HG03108 (cell line): ENCODE data around the gene BOD1L1.
A peak's percentile ranks its signal among the peaks of the same experiment; 100 is the strongest.

Experiments used
- ATAC-seq: cut with Tn5 transposase; IDR thresholded peaks from one replicate; pipeline ENCODE4 v1.9.1; 2021; ENCODE audit warnings: moderate library complexity; ENCODE audit not compliant: unreplicated experiment

The BOD1L1 gene

DNA sequence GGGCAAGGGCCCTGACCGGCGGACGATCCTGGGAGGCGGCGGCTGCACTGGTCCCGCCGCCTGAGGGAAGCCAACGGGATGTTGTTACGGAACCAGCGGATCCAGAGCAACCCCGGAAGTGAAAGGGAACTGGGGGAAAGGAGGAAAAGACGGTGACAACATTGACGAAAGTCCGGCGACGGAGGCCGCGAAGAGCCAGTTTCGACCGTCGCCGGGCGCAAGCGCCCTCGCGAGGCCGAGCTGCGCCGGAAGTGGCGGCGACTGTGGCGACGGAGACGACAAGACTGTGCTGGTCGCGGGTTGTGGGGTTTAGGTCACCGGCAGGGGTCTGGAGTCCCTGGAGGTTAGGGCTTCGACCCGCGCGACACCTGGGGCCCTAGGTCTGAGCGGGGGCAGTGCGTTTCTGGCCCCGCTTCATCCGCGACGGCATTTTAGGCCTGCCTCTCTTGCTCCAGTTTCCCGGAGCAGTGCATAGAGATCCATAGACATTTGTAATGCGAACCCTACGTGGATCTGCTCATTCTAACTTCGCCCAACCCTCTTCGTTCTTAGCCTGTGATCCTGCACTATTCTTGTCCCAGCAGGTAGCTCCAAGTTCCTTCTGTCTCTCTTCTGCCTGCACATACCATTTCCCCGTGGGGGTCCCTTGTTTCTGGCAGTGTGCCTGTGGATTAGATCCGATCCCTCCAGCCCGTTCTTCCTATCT, at the start of gene BOD1L1:
Gene BOD1L1 (minus strand): TSS at position 120 of the 706 bp plus-strand sequence. CDS start 138 bp downstream, outside the sequence.
- peak; percentile 94 for ATAC-seq

DNA sequence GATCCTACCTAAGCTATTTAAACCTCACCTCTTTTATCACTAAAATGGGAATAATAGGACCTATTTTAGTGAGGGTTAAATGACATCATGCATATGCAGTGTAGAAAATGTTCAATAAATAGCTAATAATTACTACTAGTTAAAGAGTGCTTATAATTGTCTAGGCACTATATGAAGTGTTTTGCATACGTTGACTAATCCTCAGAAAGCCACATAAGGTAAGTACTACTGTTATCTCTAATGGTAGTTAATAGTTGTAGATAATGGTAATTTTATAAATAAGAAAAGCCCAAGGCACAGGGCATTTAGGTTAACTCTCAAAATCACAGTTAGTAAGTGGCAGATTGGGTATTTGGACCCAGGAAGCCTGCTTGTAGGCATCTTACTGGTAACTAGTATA, 47.4 kb upstream of the BOD1L1 start:
- no peak for ATAC-seq

DNA sequence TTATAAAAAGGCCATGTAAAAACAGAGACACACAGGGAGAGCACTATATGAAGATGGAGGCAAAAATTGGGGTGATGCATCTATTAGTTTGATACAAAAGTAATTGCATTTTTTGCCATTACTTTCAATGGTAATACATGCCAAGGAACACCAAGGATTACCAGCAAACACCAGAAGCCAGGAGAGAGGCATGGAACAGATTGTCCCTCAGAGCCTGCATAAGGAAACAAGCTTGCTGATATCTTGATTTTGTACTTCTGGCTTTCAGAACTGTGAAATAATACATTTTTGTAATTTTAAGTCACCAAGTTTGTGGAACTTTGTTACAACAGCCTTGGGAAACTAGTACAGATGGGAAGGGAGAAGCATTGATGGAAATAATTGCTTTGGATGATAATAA, 45.6 kb upstream of the BOD1L1 start:
- ATAC-seq, result no peak

DNA sequence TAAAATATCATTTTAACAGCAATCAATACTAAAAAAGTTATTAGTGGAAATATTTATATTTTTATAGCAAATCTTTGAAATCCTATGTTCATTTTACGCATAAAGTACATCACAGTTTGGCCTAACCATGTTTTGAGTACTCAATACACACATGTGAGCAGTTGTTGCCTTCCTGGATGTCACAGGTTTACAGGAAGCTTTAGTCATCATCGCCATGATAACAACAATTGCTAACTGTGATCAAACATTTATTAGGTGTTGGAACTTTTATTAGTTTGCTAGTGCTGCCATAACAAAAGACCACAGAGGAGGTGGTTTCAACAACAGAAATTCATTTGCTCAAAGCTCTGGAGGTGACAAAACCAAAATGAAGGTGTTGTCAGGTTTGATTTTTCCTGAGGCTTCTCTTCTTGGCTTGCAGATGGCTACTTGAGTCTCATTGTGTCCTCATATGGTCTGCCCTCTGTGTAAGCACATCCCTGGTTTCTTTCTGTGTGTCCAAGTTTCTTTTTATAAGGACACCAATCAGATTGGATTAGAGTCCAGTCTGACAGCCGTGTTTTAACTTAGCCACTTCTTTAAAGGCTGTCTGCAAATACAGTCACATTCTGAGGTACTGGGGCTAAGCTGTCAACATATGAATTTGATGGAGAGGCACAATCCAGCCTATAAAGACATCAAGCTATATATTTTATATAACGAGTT, 43.1 kb upstream of the BOD1L1 start:
- ATAC-seq, result no peak

DNA sequence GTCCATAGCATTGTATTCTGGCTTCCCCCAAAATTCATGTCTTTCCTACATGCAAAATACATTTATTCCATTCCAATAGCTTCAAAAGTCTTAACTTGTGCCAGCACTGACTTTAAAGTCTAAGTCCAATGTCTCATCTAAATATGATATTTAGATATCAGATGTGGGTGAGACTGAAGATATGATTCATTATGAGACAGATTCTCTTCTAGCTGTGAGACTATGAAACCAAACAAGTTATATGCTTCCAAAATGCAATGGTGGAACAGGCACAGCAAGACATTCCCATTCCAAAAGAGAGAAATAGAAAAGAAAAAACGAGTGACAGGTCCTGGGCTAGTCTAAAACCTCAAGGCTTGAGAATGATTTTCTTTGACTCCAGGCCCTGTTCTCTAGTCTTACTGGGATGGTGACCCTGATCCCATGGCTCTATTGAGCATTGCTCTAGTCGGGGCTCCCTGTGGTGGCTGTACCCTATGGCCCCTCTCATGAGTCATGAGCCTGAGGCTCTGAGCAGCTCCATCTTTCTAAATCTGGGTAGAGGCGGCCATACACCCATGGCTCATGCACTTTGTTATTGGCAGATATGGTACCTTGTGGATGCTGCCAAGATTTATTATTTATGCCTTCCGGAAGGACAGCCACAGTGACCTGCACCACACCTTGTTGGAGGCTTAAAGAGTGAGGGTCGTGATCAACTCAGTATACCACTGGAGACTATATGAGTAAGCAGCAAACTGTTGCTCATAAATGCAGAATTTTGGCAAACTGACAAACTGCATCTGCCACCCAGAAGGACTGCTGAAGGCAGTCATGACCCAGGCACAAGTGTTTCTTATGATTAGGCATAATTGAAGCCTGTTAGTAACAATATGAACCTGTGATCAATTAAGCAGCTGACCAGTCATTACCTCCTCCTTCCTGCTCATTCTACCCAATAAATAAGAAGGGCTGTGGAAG, 38.5 kb upstream of the BOD1L1 start:
- no peak for ATAC-seq

DNA sequence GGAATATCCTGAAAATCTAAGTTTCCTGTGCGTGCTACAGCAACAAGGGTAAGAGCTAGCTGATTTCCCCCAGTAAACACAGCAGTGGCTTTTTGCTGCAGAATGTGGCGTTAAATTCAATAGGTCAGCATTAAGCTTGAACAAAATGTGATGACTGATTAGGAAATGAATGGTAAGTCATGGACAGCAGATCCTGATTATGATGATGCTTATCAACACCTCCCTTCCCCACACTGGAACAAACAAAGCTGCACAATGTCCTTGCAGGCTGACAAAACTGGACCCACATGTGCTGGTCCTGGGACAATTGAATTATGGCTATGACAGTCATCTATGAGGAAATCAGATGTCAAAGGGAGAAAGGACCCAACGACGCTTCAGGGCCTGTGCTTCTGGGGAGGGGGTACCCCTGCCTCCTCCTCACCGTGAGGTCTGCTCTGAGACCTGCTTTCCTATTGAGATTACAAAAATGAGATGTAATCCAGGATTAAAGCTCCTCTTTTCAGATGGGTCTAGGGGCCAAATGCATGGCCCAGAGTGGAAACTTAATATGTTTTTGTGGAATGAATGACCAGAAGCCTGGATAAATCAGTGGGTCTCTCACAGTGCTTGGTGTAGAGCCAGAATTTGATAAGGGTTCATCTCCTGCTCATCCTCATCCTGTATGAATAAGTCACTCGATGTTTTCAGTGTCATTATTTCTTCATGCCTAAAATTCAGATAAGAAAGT, 32.0 kb upstream of the BOD1L1 start:
- no peak for ATAC-seq

DNA sequence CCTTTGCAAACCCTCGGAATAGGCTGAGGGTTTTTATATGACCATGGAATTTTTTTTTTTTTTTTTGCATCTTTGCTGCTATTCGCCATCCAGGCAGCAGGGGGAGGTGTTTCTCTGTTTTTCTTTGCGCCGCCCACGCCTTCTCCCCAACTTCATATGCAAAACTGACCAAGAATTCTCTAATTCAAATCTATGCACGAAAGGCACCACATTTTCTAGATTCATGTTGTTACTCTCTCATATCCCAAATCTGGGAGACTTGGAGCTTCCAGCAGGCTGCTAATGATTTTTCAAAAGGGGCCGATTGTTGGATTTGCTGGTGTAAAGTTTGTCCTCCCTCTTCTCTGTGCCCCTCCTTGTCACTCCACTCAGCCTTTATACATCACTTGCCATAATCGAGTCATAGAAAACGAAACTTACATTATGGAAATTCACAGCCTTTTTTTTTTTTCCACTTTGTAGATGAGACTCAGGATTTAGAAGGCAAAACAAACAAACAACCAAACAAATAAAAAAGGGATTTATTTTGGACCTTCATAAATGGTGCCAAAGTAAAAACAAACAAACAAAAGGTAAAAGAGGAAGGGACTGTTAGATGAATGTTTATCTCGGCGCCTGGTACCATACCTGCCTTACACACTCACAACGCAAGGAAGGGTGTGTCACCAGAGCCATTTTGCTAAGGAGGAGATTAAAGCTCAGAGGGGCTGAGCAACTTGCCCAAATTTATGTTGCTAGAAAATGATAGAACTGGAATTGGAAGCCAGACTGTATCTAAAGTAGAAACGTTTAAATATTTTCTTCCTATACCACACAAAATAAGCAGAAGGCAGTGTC, 29.3 kb upstream of the BOD1L1 start:
- no peak for ATAC-seq

DNA sequence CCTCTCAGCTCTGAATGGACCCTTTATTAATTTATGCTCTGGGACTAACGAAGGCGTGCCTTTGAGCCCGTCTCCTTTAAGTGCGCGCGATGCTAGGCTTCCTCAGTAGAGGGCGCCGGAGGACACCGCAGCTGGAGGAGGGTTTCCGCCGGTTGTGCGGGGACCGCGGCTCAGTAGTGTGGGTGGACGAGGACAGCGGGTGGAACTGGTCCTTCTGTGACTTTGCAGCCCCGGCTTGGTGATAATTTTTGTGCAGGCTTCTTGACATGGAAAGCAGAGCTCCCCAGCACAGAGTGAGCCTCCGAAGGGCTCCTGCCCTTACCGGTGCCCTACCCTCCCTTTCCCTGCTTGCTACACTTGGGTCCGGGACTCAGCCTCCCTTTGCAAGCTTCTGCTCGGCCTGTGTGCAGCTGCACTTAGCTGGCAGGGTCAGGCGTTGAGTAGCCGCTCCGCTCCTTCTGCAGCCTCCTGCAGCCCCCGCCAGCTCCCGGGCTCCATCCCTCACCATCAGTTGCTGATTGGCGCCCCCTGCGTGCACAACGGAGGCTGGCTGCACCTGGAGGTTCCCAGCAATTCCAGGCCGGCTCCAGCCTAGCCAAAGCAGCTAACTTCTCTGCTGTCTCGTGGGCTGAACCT, 26.8 kb upstream of the BOD1L1 start:
- ATAC-seq, result peak; percentile 91

DNA sequence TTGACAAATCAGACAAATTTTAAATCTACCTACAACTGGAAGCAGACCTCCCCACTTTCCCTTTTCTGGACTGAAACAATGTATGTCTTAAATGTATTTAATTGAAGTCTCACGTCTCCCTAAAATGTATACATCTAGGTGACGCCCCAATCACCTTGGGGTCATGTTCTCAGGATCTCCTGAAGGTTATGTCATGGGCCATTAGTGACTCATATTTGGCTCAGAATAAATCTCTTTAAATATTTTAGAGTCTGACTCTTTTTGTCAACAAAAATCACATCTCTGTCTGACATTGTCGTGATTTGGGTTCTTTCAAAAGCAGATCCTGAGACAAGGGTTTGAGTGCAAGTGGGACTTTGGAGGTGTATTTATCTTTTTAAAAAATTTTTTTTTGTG, 26.2 kb upstream of the BOD1L1 start:
- no peak for ATAC-seq

DNA sequence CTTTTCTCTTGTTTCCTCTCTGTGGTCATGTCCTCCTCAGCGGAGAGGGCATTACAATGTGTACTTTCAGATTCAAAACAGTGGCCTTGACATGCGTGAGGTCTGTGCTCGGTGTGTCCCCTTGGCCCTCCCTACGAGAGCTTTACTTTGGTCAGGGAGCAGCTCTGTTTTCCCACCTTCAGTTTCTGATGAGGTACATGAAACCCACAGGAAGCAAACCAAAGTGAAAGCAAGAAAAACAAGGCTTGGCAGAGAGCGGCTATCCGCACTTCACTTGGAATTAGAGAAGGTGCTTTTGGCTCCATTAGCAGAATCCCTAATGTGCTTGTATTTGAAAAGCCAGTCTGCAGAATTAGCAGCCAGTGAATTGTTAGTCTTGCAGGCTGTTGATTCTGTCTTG, 19.5 kb upstream of the BOD1L1 start:
- ATAC-seq, result no peak

DNA sequence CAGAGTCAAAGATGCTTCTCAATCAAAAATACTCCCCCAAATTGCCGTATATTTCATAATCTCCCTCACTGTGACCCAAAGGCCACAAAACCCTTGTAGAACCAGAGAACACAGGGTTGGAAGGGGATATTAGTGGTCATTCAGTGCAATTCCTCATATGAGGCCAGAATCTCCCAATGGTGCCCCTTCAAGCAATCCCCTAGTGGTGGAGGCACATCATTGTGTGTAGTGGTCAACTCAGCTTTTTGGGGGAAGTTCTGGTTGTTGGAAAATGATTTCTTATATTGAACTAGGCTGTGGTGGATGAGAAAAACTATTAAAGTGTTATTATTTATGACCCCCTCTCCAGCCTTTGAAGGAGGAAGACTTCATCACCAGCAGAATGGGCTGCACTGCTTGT, 17.6 kb upstream of the BOD1L1 start:
- no peak for ATAC-seq

DNA sequence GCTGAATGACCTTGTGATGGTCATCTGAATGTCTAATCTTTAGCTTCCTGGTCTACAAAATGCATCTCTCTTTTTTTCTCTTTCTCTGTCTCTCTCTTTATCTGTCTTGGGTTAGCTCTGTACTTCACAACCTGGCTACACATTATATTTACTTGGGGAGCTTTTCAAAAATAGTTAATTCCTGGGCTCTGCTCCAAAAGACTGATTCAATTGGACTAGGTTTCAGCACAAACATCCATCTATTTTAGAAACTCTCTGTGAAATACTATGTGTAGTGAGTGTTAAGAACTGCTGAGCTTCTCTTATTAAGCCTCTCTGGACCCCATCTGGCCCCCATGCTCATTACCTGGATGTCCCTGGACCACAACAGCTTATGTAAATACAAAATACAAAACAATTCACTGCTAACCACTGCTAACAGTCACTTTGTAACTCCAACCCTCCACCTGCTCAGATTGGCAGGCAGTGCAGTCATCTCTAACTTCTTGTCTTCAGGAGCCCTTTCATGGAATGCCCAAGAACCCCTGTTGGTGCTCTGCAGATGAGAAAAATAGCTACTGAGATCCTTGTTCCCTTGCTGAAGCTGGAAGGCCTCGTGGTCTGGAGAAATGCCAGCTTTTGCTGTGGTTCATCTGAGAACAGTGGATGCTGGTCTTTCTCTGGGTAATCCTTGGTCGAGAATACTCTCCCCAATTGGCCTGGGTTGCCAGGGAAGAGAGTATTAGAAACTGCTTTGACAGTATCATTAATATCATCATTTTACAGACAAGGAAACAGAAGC, 14.8 kb upstream of the BOD1L1 start:
- ATAC-seq, result no peak

DNA sequence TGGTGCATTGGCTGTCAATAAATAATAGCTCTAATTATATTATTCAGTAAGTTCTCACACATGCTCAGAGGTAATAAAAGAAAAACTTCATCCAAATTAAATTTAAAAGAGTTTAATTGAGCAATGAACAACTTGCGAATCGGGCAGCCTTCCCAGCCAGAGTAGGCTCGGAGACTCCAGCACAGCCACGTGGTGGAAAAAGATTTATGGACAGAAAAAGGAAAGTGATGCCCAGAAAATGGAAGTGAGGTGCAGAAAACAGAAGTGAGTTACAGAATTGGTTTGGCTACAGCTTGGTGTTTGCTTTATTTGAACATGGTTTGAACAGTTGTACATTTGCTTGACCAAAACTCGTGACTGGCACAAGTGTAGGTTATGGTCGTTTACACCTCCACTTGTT, 13.6 kb upstream of the BOD1L1 start:
- ATAC-seq, result no peak

DNA sequence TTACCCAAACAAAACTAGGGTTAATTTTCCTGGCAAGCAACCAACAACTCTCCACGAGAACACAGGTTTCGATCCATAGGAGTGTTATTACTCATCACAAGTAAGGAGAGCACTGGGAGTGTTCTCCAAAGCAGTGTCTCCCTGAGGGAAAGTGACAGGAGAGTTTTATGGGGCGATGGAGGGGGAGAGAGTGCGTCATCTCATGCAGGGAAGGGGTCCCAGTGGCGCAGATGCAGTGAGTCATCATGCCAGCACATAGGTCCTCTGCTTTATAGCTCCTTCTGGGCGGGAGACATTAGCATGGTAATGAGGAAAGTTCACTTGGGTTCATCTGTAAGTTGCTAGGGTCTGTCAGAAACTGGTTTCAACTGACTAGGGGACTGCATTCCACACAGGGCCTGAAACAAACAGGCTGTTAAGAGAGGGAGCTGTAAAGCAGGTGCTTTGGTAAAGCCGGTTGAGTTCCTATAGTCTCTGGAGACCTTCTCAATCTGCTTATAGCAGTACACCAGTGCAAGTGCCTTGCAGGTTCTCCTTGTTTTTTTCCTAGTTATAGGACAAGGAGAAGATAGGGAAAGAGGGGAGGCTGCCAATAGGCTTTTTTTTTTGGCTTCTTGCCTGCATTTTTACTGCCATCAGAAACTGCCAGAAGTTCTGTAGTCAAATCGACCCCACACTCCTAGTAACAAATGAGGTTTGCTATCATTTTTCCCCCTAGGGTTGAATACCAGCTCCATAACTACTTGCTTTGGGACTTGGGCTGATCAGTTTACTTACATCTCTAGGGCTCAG, 12.8 kb upstream of the BOD1L1 start:
- ATAC-seq, result no peak

DNA sequence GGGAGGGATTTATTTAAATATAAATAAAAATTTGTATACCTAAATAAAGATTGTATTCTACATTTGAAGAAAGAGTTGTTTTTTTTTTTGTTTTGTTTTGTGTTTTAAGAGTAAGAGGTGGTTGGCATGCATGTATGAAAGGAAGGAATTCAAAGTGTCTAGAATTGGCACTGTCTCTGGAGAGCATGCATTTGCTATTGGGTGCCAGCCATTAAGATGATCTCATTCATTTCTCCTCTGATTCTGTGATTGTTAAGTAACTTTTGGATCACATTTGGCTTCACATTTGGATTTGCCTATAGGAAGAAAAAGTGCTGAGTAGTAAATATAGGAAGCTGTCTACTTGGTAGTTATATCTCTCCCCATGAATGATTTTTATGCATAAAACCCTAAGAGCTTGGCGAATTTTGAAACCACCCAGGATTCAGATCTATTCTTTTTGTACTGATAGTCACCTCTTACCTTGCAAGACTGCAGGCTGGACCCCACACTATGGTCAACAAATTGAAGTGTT, 7.8 kb upstream of the BOD1L1 start:
- no peak for ATAC-seq

DNA sequence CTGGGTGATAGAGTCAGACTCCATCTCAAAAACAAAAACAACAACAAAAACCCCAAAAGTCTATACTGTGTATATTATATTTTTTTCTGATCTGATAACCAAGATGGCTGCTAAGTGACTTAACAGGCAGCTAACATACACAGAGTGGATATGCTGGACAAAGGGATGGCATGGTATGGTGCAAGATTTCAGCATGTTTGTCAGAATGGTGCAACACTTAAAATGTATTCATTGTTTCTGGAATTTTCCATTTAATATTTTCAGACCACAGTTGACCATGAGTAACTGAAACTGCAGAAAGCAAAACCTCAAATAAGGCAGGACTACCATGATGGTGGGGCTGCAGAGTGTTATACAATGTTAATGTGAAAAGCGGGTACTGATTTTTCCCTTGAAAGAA, 6.1 kb upstream of the BOD1L1 start:
- ATAC-seq, result no peak

DNA sequence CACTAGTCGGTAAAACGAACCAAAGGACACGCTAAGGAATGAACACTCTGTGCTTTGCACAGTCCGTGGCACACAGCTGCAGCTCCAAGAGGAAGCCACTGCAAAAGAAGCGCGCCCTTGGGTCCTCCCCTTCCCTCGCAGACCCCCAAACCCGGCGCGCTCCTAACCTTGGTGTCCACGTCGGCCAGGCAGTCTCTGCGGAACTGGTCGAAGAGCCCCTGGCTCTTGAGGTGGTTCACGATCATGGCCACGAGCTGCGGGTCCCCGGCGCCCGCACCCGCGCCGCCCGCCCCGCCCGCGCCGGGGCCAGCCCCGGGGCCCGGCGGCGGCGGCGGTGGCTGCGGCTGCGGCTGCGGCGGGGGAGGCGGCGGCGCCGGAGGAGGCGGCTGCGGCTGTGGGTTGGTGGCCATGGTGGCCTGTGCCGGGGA, 333 bp downstream of the BOD1L1 start:
- ATAC-seq, result peak; percentile 48
